Glutamatergic neuron (in vitro differentiated cells): Measurements from ENCODE around the gene RPL26. TPM values are rescaled to one million over a fixed set of nuclear protein-coding genes. Genes with fewer than 3 reads are reported as not detected.

Experiments used
- DNase-seq: peaks from one replicate; pipeline ENCODE4 v3.0.0; 2022
- H3K27ac Mint-ChIP-seq: one replicate; pipeline ENCODE4 v1.8.0; 2020; ENCODE audit warnings: mild to moderate bottlenecking, mixed read lengths, inconsistent platforms; ENCODE audit not compliant: unreplicated experiment
- H3K27me3 Mint-ChIP-seq: one replicate; pipeline ENCODE4 v1.8.0; 2020; ENCODE audit warnings: mild to moderate bottlenecking, moderate library complexity, mixed read lengths, inconsistent platforms; ENCODE audit not compliant: unreplicated experiment
- H3K36me3 Mint-ChIP-seq: one replicate; pipeline ENCODE4 v1.8.0; 2020; ENCODE audit warnings: mild to moderate bottlenecking, mixed read lengths, inconsistent platforms; ENCODE audit not compliant: unreplicated experiment
- H3K4me1 Mint-ChIP-seq: one replicate; pipeline ENCODE4 v1.8.0; 2020; ENCODE audit warnings: mild to moderate bottlenecking, low read depth, mixed read lengths, inconsistent platforms; ENCODE audit not compliant: unreplicated experiment
- H3K4me3 Mint-ChIP-seq: one replicate; pipeline ENCODE4 v1.8.0; 2020; ENCODE audit warnings: mild to moderate bottlenecking, mixed read lengths, inconsistent platforms; ENCODE audit not compliant: unreplicated experiment
- H3K9me3 Mint-ChIP-seq: one replicate; pipeline ENCODE4 v1.8.0; 2020; ENCODE audit warnings: mild to moderate bottlenecking, moderate library complexity, mixed read lengths, inconsistent platforms; ENCODE audit not compliant: unreplicated experiment
- CTCF ChIP-seq: fragments of 200-600 bp; sonication (generic); IDR thresholded peaks from one replicate; pipeline ENCODE4 v1.5.0; 2021; ENCODE audit not compliant: partially characterized antibody, unreplicated experiment
- long read RNA-seq: library from polyadenylated mRNA; unstranded; transcript quantifications from one replicate; pipeline ENCODE4 v2.0.0, GENCODE V29; 2020; ENCODE audit not compliant: unreplicated experiment
- total RNA-seq: library from RNA; stranded (reverse); fragmentation: NEBNext Ultra II Directional; extraction: Animal tissue kit (Norgen Biotek cat#: 25700); gene quantifications from one replicate; pipeline ENCODE4 v1.2.1, GENCODE V29; 2021; ENCODE audit not compliant: unreplicated experiment

The RPL26 gene
- total RNA-seq, result 941 TPM
- long read RNA-seq, transcript RPL26-209 (4 exons, 870 nt), result minor isoform, 10 of 1,082 reads
- long read RNA-seq, transcript RPL26-214 (4 exons, 528 nt), result major isoform, 931 of 1,082 reads
- long read RNA-seq, partial matches to known transcripts, result 84 of 1,082 reads
- long read RNA-seq, other reads (novel, unspliced or antisense), result 54 of 1,082 reads

GRCh38 chr17:8383143-8383822 lies at the start of gene RPL26:
Gene RPL26 (minus strand): TSS chr17:8383193. CDS start chr17:8382310, 883 bp downstream.
- H3K4me3 Mint-ChIP-seq, result peak within 1 kb of the TSS; percentile 99
- peak within 1 kb of the TSS; percentile 95 for H3K27ac Mint-ChIP-seq
- H3K27me3 Mint-ChIP-seq, result peaks cover 8% of the 10 kb centered on the region
- H3K36me3 Mint-ChIP-seq, result no peaks in the 10 kb centered on the region
- peaks cover 7% of the 10 kb centered on the region for H3K9me3 Mint-ChIP-seq
- DNase-seq, result peak; percentile 91
- peak; percentile 99 for TF ChIP-seq CTCF
- H3K4me1 Mint-ChIP-seq, result peaks cover 8% of the 10 kb centered on the region

- Mint-ChIP-seq H3K27ac (no peak overlapping the region), H3K36me3 (no peaks in the 10 kb centered on the region), H3K27me3 (peaks cover 2% of the 10 kb centered on the region), H3K4me1 (no peaks in the 10 kb centered on the region), H3K4me3 (no peak overlapping the region), H3K9me3 (no peaks in the 10 kb centered on the region)
- DNase-seq, result no peak
- TF ChIP-seq CTCF, result no peak
These were observed 48.0 kb upstream of the RPL26 start for GRCh38 chr17:8430966-8431365.

- Mint-ChIP-seq H3K27ac (no peak overlapping the region), H3K9me3 (no peaks in the 10 kb centered on the region), H3K36me3 (no peaks in the 10 kb centered on the region), H3K4me1 (no peaks in the 10 kb centered on the region), H3K27me3 (no peaks in the 10 kb centered on the region), H3K4me3 (no peak overlapping the region)
- TF ChIP-seq CTCF, result no peak
- no peak for DNase-seq
These were observed 43.8 kb upstream of the RPL26 start for GRCh38 chr17:8426802-8427201.

- Mint-ChIP-seq H3K4me1 (no peaks in the 10 kb centered on the region), H3K4me3 (no peak overlapping the region), H3K27me3 (no peaks in the 10 kb centered on the region), H3K27ac (no peak overlapping the region), H3K9me3 (no peaks in the 10 kb centered on the region), H3K36me3 (no peaks in the 10 kb centered on the region)
- no peak for DNase-seq
- no peak for TF ChIP-seq CTCF
These were observed 43.2 kb upstream of the RPL26 start for GRCh38 chr17:8426094-8426720.

GRCh38 chr17:8421571-8421970 lies 38.6 kb upstream of the RPL26 start:
- Mint-ChIP-seq H3K4me1 (no peaks in the 10 kb centered on the region), H3K27me3 (no peaks in the 10 kb centered on the region), H3K4me3 (no peak overlapping the region), H3K9me3 (no peaks in the 10 kb centered on the region), H3K27ac (no peak overlapping the region), H3K36me3 (no peaks in the 10 kb centered on the region)
- TF ChIP-seq CTCF, result no peak
- DNase-seq, result no peak
